GM04503 (cell line): Measurements from ENCODE around the gene HAND1.

ENCODE experiments used
- DNase-seq: peaks from one replicate; pipeline ENCODE4 v3.0.0-alpha.2; 2012; ENCODE audit warnings: low read depth

Gene HAND1

DNA sequence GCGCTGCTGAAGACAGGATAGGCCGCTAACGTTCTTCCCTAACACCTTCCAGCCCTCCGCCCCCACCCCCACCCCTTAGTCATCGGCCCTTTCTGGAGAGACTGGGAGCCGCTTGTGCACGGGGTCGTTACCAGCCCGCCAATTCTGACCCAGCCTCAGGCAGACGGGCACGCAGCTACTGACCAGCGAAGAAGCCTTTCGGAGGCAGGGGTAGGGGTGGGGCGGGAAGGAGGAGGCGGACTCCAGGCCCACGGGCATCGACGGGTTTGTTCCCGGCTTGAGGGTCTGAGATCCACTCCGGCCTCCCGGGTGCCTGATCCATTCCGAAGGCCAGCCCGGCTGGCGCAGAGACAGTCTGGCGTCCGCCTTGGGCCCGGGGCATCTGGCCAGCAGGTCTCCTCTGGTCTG lies 729 bp upstream of the HAND1 start:
- DNase-seq = no peak

DNA sequence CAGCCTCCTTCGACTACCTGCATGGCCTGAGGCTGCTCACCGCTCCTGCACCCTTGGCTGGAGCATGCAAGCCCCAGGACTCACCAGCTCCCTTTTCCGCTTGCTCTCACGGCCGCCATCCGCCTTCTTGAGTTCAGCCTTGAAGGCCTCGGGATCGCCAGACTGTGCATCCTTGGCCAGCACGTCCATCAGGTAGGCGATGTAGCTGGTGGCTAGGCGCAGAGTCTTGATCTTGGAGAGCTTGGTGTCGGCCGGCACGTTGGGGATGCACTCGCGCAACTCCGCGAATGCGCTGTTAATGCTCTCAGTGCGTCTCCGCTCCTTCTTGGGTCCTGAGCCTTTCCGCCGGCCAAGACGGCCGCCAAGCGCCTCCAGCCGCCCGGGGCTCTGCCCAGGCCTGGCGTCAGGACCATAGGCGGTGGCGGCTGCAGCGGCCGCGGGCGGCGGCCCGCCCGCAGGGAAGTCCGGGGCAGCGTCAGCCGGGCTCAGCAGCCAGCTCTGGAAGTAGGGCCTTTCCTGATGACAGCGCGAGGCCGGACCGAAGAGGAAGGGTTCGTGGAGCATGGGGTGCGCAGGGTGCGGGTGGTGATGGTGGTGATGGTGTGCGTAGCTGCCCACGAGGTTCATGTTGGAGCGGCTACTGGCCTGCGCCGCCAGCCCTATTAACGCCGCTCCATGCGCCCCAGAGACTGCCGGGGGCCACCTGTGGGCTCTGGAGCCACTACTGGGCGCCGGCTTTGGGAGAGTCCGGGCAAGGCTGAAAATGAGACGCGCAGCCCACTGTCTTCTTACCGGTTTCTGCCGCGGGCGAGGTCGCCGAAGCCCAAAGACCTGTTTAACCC lies 424 bp downstream of the HAND1 start:
- DNase-seq = no peak

DNA sequence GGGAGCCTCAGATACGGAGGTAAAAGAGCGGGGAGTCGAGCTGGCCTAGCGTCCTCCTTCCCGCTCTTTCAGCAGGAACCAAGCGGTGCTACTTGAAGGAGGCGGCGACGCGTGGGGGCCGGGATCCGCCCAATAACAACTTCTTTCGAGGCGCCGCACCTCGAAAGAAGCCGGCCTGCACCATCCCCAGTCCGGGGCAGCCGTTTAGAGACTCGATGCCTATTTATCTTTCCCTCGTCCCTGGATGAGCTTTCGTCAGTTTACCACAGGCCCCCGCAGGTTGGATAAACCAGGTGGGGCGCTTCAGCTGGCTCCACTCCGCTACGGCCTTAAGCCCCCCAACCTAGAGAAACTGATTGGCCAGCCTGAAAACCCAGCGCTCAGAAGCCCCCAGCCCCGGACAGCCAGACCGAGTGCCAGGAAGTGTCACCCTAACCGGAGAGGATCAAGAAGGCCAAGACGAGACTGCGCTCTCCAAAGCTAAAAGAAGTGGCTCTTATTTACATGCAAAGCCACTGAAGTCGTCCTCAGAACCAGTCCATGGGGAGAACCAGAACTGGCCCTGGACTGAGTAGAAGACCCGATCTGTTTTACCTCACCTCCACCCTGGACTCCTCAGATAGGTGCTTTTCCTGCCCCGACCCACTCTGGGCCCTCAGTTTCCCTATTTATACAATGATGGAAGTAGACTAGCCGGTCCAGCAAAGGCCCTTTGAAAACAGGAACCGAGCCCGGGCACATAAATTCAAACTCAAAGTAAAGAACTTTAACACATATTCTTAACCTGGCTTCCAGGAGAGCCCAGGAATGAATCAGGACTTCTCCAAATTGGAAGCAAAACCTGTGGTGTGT lies 1.4 kb downstream of the HAND1 start:
- no peak for DNase-seq

GRCh38 chr5:154475591-154476353 lies 2.3 kb downstream of the HAND1 start:
- no peak for DNase-seq

DNA sequence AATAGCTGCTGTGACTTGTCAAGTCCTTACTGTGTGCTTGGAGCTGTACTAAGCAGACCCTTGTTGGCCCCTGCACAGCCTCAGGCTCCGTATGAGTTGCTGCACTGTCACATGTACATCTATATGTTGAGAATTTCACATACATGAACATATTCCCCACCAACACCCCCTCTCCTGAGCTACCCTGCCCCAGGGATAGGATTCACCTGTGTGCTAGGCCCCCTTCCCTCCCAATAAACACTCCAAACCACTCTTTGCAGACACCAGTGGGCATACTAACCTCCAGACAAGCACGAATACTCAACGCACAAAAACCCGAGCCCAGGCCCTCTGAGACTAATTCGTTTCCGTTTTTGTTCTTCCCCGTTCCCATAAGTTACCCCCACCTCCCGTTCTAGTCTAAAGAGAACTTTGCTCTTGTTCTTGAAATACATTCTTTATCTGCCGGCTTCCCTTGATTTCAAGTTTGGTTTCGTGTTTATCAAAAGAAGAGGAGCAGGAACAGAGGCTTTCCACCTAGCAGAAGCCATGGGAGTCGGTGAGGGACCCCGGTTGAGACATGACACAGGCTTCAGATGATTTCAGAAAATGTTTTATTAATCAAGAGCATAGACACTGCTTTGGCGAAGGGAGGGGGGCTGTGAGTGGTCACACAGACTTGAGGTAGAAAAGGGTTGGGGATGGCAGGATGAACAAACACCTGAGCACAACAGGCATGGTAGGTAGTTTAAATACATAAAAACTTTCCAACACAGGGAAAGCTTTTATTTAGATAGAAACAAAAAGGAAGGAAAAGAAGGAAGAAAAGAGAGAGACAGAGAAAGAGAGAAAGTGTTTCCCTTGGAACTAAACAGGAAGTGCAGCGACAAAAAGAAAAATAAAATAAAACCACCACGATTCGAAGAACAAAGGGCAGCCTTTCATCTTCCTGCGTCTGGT lies 3.4 kb downstream of the HAND1 start:
- DNase-seq = no peak

DNA sequence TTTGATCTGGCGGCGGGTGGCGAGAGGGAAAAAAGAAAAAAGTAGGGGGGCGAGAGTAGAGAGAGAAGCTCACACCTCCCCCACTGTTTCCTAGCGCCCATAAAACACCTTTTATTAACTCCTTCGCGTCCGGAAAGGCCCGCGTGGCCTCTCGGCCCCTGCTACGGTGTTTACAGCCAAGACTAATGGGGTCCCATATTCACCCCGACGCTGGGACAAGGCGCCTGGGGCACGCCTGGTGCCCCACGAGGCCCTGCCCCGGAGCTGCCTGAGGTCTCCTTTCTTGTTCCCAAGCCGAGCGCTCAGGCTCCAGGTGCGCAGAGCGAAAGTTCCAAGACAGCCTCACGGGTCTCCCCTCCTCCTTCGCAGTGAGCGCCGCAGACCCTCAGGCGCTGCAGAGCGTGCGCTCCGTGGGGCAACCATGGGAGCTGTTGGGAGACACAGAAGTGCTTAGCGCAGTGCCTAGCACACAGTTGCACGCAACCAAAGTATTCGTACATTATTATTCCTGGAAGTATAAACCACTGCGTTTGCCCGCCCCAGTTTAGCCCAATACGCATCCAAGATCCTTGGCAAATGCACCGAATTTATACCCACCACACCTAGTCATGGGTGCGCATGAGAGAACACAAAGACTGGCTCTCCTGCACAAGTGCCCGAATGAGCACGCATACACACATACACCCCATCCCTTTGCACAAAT lies 4.3 kb downstream of the HAND1 start:
- no peak for DNase-seq

DNA sequence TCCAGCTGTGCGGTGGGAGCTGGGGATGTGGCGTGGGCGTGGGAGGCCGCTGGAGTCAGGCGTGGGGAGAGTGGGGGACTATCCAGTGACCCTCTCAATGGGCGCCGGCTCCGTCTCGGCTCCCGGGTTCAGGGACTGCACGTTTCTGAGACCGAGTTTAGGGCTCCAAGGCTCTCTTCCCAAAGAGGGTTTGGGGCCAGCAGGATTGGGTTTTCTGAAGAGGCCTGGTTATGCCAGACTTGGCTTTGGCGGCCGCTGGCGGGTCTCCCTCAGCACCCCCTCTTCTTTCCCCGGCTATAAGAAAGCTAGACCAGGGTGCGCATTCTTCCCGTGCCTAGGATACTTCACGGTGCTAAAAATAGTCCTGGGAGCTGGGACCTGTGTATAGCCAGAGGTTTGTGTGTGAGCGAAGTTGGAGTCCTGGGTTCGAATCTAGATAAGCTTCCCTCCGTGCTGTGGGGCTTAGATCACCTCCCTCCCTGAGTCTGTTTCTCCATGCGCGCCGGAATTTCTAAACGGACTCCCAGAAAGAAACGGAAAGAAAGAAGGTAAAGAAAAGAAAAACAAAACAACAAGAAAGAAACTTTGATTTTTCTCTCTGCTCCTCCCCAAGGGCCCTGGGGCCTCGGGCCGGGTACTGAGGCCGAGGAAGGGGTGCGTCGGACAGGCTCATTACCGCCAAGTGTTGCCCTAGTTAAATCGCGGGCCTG lies 5.0 kb downstream of the HAND1 start:
- DNase-seq = no peak

DNA sequence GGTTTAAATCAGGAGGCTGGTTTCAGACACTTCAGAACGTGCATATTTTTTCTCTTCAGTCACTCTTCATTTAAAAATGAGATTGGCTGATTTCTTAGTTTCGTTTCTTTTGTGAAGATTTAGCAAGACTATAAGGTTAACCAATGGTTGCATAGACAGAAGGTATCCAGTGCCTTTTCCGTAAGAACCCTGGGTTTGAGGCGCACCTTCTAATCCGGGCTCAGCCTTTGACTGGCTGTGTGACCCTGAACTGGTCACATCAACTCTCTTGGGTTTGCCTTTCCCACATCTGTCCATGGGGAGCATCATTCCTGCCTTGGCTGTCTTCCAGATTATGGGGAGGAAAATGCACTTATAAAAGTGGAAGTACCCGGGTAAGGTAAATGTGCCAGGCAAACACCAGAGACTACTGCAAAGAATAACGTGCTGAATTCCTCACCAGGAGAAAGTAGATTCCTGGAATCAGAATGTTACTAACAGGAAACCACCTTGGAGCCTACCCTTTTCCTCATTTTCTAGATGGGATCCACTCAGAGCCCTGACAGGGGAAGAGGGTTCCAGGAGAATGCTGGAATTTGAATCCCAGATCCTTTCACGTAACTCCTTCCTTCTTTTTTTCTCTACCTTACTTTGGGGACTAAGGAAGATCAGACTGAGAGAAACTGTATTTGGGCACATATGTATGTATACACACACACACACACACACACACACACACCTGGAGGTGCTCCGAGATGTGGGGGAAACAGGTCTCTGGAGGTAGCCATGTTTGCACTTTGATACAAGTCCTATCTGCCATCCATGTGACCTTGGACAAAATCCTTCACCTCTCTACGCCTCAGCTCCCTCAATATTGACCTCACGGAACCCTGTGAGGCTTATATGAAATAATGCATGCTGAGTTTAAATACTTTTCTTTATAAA lies 6.8 kb downstream of the HAND1 start:
- DNase-seq = no peak

DNA sequence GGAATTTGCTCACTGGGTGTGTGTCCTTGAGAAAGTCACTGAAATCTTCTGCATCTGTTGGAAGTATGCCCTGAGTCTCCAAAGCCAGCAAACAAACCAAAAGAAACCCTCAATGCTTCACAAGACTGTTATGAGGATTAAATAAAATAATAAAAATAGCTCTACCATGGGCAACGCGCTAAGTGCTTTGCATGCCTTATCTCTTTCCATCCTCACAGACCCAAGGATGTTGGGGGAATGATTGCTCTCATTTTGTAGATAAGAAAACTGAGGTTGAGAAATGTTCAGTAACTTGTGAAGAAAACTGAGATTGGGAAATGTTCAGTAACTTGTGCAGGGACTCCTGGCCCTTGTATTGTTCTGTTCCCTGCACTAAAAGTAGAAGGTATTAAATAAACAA lies 7.9 kb downstream of the HAND1 start:
- DNase-seq = no peak

DNA sequence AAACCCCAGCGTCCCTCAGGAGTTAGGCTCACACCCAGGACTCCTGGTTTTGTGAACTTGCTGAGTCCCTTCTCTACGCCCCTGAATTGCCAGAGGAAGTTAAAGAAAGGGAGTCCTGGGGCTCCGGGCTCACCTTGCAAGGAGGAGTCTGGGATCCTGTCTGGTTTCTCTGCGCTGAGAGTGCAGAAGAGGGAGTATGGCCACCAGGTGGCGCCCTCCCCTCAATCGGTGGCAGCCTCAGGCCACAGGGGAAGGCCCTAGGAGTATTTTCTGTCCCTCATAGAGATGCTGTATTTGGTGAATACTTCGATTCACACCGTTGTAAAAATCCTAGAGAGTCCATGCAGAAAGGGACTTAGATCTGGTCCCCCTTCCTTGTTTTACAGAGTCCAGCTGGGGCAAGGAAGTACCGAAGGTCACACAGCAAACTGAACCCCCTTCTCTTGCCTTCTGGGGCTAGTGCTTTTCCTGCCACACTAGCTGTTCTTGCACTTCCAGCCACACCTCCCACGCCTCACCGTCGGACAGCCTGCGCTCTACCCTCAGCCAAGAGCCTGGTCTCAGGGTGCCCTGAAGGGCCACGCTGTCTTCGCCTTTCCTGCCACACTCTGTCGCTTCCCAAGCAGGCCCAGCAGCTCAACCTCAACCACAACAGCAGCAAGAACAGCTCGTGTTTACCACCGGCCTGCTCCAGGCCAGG lies 10.2 kb downstream of the HAND1 start:
- no peak for DNase-seq

DNA sequence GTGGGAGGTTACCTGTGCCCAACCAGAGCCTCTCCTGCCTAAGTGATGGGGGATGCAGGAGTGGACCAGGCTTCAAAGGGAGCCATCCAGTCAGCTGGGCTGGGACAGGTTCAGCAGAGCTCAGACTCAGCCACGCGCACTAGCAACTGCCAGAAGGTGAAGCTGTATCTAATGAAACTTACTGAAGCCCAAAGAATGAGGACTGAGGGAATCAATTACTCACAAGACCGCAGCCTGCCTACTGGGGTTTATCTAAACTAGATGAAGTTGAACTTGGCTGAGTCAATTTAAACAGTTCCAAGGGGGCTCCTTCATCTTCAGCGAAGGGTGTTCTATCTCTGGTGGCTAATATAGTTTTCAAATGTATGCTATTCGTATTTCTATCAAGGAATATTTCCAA lies 11.4 kb downstream of the HAND1 start:
- DNase-seq = no peak

DNA sequence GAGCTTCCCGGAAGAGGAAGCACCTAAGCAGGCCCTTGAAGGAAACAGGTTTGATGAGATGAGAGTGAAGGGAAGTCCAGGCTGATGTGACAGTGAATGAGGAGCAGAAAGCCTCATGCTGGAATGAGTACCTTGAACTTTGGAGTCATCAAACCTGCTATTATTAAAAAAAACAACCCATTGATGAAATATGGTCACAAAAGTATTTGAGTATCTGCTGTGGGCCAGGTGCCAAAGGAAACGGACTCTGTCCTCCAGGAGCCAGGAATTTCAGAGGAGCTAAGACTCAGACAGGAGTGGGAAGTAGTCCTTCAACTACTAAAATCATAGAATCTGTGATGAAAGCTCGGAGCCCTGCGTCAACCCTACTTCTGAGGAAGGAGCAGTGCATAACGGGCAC lies 11.9 kb downstream of the HAND1 start:
- no peak for DNase-seq

GRCh38 chr5:154465169-154465568 lies 12.9 kb downstream of the HAND1 start:
- DNase-seq = no peak

DNA sequence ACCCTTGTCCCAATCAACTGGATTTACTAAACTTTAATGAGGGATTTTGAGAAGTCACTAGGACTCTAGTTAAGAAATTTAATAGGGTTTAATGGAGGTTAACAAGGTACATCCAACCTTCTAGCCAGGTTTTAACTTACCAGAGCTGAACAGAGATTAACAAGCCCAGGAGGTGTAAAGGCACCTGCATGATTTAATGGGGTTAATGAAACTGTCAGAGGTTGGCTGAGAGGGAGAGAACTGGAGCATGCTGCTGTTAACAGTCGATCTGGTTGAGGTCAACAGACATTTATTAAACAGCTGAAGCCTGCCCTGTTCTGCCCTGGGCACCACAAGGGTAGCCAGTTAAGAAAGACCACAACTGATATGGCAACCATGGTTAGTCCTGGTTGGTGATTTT lies 13.6 kb downstream of the HAND1 start:
- DNase-seq = no peak

DNA sequence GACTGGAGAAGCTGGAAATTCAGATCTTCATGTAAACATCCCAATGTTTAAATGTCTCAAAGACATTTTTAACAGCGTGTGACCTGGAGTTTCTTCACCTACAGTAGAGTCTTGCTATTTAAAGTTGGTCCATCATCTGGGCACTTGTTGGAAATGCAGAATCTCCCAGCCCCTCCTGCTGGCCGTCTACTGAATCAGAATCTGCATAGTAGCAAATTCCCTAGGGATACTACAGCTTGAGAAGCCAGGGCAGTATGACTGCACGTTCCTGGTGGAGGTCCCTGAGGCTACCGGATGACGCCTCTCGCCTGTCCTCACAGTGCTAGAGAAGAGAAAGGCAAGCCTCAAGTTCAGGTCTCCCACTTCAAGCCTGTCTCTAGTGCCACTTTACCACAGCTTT lies 16.5 kb downstream of the HAND1 start:
- no peak for DNase-seq

DNA sequence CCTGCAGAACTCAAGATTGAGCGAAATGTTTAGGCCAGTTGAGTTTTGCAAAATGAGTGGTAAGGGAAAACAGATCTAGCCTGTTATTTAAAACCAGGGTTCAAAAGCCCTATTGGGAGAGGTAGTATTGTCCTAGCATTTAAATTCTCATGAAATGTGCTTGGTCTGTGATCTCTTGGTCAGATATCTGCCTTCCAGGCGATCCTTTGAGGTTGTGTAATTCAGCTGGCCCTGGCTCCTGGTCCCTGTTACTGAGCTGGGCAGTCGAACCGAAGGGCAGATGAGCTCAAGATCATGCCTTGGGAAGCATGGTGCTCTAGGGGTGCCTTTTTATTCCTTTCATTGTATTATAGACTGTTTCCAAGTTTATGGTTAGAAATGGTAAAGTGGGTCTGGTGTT lies 17.9 kb downstream of the HAND1 start:
- no peak for DNase-seq

GRCh38 chr5:154459015-154459414 lies 19.0 kb downstream of the HAND1 start:
- no peak for DNase-seq

DNA sequence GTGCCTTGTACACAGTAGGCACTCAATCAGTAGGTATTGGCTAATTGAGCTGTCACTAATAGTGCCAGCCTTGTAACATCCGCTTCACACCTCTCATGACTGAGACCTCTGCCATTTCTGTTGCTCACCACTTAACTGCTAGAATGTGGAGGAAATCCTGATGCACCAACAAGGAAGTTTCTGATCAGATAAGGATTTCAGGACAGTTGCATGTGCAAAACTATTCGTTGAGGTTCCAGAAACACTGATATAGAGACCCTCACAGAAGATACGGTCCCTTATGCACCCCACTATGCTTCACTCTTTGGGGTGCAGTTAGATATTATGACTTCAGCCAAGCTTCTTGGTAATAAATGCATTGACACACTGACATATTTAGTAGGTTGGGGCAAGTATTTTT lies 21.5 kb downstream of the HAND1 start:
- DNase-seq = no peak
